ENCODE results near the gene RNF10.
"Not testable (repeated sequence)": the region's sequence is repeated elsewhere in the genome, so short reads cannot be mapped to it uniquely, and the experiment has no call there.

RNF10 gene

DNA sequence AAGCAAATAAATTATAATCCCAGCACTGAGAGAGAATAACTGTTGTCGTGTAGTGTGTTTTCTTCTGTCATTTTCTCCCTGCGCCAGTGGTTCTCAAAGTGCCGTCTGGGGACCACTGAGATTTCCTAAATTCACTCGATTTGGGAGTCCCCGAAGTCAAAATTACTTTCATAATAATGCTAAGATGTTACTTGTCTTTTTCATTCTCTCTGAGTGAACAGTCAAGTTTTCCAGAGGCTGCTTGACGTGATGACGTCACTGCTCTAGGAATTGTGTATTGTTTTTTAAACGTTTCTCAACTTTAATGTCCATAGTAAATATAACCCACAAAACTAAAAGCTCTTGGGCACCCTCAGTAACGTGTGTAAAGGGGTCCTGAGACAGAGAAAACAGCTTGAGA is 47.8 kb downstream of the RNF10 start:
- DNase-seq = no peak

DNA sequence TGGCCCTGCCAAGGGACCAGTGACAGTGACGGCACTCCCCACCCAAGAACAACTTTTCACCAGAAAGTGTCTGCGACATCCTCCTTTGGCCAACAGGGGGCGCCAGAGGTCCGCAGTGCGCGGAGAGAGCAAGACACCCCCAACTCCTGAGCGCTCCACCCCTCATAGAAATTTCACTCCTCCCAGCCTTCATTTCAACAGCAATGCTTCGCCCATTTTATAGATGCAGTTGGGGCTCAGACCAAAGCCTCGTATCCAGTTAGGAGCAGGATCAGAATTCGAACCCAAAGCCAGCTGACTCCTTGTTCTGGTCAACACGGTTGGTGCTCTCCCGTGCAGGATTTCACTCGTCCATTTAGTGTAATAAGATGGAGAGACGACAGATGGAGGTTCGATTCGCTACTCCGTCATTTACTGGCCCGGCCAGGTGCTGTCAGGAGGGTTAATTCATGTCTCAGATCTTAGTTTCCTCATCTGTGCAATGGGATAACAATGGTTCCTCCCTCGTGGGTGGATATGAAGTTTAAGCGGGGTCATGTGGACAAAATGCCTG is 49.4 kb downstream of the RNF10 start:
- no peak for DNase-seq

DNA sequence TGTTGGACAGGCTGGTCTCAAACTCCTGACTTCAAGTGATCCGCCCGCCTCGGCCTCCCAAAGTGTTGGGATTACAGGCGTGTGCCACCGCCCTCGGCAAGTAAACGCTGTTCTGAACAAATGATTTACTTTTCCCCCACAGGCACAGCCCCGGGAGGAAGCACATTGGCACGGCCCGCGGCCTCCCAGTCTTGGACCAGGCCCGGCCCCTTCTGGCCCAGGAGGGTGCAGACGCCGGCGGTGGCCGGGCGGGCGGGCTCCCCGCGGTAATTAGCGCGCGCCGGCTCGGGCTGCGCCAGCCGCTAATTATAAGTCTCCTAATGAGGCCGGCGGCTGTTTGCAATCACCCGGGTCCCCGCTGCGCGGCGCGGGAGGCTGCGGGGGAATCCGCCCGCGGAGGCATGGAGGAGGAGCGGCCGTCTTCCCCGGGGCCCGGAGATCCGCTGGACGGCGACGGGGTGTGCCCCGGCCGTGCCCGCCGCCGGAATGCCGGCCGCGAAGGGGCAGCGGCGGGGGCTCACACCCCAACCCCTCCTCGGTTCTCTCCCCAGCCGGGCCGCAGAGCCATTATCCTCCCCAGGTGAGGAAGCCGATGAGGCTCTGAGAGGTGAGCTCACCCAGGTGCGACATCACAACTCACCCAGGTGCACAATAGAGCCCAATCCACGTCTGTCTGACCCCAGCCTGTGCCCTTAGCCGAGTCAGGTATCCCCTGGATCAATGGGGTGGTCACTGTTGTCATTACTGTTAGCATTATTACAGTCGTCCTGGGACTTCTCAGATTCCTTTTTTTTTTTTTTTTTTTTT is 50.4 kb downstream of the RNF10 start:
- no peak for DNase-seq

DNA sequence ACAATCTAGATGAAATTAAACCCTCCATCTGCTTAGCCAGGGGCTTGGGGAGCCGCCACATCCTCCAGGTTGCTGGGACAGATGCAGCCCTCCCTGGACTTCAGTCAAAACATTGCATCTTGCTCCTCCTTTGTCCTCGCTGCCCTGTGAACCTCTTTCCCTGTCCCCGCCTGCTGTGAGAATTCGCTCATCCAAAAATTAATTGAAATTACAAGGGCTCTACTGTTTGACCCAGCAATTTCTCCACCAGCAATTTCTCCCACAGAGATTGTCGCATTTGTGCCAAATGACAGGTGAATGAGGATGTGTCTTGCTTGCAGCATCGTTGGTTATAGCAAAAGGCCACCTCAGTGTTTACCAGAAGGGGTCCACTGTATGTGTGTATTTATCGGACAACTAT is 52.0 kb downstream of the RNF10 start:
- DNase-seq = no peak

DNA sequence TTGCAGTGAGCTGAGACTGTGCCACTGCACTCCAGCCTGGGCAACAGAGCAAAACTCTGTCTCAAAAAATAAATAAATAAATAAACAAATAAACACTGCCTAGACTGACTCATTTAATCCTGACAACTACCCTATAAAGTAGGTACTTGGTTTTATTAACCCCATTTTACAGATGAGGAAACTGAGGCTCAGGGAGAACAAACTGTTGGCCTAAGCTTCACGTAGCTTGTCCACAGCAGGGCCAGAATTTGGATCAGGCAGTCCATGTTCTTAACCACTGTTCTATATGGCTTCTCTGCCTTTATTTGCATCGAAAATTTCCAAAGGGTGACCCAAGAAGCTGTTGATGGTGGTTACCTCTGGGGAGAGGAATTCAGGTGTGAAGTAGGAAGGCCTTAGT is 52.7 kb downstream of the RNF10 start:
- DNase-seq = no peak

DNA sequence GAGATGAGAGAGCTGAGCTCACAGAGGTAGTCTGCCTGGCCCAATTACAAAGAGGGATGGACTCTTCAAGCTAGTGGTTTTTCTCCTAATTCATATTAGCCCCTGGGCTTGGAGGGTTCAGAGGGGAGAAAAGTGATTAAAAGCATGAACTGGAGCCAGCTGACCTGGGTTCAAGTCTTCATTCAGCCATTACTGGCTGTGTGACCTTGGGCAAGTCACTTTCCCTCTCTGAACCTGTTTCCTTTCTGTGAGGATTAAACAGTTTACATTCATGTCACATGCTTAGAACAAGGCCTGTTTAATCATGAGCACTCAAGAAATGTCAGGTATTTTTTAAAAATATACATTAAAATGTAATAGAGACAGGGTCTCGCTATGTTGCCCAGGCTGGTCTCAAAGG is 54.2 kb downstream of the RNF10 start:
- no peak for DNase-seq

DNA sequence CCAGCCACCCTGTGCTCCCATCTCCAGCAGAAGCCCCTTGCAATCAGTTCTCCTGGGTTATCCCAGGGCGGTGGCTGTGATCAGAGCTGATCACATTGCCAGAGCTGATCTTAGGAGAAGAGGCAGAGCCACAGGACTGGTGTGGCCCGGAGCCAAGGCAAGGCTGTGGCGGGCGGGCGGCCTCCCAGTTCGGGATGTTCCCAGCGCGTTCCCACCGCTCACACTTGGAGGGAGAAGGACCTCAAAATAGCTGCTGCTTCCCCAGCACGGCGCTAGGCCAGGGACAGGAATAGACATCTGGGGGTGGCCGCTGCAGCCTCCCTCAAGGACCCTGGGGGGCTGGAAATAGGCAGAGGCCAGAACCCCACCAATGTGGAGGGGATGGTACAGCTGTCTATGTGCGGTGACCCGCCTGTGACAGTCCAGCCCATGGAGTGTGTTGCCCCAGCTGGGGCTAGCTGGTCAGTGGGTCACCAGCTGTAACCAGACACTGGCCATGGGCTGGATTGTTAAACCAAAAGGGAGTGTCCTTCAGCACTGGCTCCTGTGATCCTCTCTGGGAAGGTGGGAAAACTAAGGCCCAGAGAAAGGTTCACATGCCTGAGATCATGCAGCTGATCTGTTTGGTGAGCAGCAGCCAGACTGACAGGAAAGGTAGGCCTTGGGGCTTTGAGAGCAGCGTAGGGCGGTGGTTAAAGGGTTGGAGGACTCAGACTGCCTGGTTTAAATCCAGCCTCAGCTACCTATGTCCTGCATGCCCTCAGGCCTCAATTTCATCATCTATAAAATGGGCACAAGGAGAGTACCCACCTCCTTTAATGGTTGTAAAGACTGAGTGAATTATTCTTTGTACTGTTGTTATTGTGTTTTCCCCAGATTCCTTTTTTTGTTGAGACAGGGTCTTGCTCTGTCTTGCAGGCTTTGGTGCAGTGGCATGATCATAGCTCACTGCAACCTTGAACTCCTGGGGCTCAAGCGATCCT is 55.1 kb downstream of the RNF10 start:
- DNase-seq = no peak

DNA sequence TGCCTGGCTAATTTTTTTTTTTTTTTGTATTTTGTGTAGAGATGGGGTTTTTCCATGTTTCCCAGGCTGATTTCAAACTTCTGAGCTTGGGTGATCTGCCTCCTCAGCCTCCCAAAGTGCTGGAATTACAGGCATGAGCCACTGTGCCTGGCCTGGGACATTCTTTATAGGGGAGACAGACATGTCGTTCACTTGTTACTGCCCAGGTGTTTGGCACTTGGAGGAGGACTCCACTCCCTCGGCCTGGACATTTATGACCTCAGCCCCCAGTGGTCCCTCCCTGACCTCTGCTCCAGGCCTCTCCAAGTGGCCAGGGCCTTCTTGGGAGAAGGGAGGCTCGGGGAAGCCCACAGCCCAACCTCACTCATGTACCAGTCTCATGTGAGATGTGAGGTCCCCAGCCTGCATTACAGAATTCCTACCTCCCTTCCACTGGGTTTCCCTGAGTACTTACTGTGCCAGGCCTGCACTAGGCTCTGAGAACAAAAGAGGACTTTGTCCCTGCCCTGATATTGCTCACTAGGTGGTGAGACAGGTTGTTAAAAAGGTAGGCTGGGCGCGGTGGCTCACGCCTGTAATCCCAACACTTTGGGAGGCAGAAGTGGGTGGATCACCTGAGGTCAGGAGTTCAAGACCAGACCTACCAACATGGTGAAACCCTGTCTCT is 56.7 kb downstream of the RNF10 start:
- no peak for DNase-seq

DNA sequence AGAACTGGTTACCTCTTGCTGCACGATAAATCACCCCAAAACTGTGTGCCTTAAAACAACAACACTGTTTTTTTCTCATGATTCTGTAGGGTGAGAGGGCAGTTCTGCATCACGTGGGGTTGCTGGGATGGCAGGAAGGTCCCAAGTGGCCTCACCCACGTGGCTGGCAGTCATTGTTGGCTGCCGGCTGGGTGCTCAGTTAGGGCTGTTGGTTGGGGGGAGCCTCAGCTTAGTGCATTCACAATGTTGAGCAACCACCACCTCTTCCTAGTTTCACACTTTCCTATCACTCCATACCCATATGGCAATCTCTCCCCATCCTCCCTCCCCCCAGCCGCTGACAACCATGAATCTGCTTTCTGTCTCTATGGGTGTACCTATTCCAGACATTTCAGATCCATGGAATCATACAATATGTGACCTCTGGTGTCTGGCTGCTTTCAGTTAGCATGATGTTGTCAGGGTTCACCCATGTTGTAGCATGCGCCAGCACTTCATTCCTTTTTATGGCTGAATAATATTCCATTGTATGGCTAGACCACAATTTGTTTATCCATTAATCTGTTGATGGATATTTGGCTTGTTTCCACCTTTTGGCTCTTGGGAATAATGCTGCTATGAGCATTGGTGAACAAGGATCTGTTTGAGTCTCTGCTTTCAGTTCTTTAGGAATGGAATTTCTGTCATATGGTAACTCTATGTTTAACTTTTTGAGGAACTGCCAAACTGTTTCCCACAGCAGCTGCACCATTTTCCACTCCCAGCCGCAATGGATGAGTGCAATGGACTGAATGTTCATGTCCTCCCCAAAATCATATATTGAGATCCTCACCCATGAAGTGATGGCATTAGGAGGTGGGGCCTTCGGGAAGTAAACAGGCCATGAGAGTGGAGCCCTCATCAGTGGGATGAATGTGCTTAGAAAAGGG is 58.2 kb downstream of the RNF10 start:
- no peak for DNase-seq

DNA sequence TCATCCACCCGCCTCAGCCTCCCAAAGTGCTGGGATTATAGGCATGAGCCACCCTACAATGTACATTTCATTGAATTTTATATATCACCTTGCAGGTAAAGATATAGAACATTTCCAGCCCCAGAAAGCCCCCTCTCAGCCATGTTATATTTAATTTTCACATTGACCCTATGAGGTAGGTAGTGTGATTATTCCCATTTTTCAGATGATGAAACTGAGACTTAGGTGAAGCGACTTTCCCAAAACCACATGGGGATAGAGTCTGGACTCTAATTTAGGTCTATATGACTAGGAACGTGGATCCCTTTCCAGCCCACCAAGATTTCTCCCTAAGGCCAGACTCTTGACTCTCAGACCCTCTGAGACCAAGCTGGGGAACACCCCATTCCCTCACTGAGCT is 62.7 kb downstream of the RNF10 start:
- DNase-seq = no peak

DNA sequence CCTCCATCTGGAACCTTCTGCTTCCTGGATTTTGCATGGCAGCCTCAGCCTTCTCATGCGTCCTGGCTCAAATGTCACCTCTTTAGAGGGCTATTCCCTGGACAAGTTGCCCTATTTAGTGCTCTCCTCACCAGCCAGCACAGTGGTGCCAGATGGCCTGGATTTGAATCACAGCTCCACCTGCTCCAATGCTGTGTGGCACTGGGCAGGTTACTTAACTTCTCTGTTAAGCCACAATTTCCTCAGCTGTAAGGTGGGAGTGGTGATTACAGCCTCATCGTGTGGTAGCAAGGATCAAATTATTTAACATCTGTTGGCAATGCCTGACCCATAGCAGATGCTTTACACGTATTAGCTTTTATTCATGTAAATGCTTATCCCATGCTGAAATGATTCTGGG is 63.7 kb downstream of the RNF10 start:
- no peak for DNase-seq

DNA sequence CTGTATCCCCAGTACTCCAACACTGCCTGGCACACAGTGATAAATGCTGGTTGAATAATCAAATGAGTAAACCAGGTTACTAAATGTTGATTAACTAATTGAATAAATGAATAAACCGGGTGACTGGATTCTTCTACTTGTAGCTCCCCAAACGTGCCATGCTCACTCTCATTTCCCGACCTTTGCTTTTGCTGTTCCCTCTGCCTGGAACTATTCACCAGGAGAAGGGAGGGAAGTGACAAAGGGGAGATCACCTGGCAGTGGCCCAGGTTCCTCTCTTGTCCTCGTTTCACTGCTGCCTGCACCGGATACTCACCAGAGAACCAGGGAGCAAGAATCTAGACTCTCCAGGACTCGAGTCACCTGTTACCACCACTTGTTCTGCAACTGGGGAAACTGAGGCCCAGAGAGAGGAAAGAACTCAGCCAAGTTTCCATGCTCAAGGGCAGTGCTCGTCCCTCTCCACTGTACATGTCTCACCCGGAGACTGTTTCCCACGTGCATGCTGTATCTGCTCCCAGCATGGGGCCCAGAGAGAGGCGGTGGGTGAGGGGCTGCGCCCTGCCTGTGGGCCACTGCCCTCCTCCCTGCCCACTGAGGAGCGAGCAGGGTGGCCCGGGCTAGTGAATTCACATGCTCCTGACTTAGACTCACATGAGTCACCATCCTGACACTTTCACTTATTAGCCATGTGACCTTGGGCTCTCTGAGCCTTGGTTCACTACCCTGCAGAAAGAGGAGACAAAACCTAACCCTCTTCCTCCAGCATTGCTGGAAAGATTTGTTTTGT is 64.7 kb downstream of the RNF10 start:
- DNase-seq = no peak

DNA sequence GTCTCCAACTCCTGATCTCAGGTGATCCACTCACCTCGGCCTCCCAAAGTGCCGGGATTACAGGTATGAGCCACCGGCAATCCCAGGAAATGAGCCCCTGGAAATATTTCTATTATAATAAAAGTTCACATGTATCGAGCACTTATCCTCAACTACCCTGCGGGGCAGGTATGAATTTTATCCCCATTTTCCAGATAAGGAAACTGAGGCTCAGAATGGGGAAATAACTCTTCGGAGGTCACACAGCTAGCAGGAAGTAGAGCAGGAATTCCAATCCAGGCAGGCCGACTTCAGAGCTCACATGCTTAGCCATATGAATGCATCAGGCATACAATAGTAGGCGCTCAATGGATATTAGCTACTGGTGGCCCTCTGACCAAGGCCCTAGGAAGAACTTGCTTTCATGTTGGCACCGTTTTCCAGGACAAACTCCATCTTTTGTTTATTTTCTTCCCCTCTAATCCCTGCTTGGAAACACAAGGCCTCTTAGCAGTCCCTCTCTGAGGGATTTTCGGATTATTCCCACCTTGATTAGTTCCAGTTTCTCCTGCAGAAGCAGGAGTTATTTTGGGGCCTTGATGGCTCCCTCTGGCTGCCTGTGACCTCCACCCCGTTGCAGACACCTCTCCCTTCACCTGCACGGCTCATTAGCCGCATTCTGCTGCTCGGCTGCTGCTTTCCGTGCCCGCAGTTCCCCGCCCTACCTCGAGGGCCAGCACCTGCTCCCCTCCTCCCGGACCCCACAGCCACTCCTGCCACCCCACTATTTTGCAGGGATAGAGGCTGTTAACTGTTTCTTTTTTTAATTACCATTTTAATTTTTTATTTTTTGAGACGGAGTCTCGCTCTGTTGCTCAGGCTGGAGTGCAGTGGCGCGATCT is 65.8 kb downstream of the RNF10 start:
- DNase-seq = no peak

DNA sequence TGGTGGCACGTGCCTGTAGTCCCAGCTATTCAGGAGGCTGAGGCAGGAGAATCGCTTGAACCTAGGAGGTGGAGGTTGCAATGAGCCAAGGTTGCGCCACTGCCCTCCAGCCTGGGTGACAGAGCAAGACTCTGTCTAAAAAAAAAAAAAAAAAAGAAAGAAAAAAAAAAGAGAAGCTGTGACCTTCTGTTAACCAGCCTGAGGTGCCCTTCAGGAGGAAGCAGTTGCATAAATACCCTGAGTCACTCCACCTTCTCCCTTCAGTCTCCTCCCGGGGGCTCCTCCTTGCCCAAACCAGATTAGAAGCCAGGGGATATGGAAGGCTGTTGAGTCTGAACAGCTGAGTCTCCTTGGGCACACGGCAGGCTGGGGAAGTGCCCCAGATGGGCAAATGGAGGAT is 68.3 kb downstream of the RNF10 start:
- not testable (repeated sequence) for DNase-seq

DNA sequence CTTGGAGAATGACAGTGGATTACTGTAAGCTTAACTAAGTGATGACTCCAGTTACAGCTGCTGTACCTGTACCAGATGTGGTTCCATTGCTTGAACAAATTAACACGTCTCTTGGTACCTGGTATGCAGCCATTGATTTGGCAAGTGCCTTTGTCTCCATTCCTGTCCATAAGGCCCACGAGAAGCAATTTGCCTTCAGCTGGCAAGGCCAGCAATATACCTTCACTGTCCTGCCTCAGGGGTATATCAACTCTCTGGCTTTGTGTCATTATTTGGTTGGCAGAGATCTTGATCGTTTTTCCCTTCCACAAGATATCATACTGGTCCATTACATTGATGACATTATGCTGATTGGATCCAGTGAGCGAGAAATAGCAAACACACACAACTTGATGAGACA is 76.4 kb downstream of the RNF10 start:
- DNase-seq = no peak

DNA sequence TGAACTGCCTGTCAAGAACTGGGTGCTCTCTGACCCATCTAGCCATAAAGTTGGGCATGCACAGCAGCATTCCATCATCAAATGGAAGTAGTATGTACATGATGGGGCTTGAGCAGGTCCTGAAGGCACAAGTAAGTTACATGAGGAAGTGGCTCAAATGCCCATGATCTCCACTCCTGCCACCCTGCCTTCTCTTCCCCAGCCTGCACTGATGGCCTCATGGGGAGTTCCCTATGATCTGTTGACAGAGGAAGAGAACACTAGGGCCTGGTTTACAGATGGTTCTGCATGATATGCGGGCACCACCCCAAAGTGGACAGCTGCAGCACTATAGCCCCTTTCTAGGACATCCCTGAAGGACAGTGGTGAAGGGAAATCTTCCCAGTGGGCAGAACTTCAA is 77.4 kb downstream of the RNF10 start:
- not testable (repeated sequence) for DNase-seq

DNA sequence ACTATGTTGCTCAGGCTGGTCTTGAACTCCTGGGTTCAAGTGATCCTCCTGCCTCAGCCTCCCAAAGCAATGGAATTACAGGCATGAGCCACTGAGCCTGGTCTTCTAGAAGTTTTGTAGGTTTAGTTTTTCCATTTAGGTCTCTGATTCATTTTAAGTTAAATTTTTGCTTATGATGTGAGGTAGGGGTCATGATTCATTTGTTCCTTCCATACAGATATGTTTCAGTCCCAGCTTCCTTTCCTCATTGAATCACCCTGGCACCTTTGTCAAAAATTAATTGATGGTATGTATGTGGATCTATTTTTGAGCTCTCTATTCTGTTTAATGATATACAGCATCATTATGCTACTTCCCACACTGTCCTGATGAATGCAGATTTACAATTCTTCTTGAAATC is 80.7 kb downstream of the RNF10 start:
- no peak for DNase-seq

DNA sequence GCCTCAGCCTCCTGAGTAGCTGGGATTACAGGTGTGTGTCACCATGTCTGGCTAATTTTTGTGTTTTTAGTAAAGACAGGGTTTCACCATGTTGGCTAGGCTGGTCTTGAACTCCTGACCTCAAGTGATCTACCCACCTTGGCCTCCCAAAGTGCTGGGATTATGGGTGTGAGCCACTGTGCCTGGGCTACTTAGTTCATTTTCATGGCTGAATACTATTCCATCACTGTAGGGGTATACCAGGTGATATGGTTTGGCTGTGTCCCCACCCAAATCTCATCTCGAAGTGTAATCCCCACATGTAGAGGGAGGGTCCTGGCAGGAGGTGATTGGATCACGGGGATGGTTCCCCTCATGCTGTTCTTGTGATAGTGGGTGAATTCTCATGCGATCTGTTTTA is 83.0 kb downstream of the RNF10 start:
- not testable (repeated sequence) for DNase-seq

DNA sequence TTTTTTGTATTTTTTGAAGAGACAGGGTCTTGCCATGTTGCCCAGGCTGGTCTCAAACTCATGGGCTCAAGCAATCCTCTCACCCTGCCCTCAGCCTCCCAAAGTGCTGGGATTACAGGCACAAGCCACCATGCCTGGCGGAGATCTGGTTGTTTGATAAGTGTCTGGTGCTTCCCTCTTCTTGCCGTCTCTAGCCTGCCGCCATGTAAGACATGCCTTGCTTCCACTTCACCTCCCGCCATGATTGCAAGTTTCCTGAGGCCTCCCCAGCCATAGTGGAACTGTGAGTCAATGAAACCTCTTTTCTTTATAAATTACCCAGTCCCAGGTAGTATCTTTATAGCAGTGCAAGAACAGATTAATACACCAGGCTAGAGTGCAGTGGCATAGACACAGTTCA is 83.6 kb downstream of the RNF10 start:
- not testable (repeated sequence) for DNase-seq

Data from NCI-H2081 treated with DMSO at 0.1 percent for 48 hours (cell line).